Activated CD4-positive, alpha-beta memory T cell treated with anti-CD3 and anti-CD28 coated beads, Interleukin-2, amount 10 ng/mL, durations not matched to agents 7 days and 5 days (primary cell): ENCODE data around the gene SP1. TPM values are rescaled to one million over a fixed set of nuclear protein-coding genes. Genes with fewer than 3 reads are reported as not detected.
A peak's percentile ranks its signal among the peaks of the same experiment; 100 is the strongest.
"Not testable (repeated sequence)": the region's sequence is repeated elsewhere in the genome, so short reads cannot be mapped to it uniquely, and the experiment has no call there.

Source experiments
- CTCF ChIA-PET: fragments of 350-600 bp; sonication (Branson Sonifier 250); formaldehyde crosslinking; loops from one replicate; lab custom pipeline; 2021; ENCODE audit warnings: antibody characterized with exemption, inconsistent platforms; lab: Charles Lee
- POLR2A ChIA-PET: fragments of 350-600 bp; sonication (Branson Sonifier 250); formaldehyde crosslinking; loops from one replicate; lab custom pipeline; 2021; ENCODE audit warnings: antibody characterized with exemption; lab: Charles Lee
- DNase-seq: peaks from one replicate; pipeline ENCODE4 v3.0.0-alpha.2; 2020
- H3K27ac Mint-ChIP-seq: one replicate; pipeline ENCODE4 v1.8.0; 2021; ENCODE audit warnings: mild to moderate bottlenecking, mixed read lengths
- H3K27me3 Mint-ChIP-seq: one replicate; pipeline ENCODE4 v1.8.0; 2021; ENCODE audit warnings: mixed read lengths
- H3K36me3 Mint-ChIP-seq: one replicate; pipeline ENCODE4 v1.8.0; 2021; ENCODE audit warnings: low read depth, mixed read lengths
- H3K4me1 Mint-ChIP-seq: one replicate; pipeline ENCODE4 v1.8.0; 2021; ENCODE audit warnings: mixed read lengths
- H3K4me3 Mint-ChIP-seq: one replicate; pipeline ENCODE4 v1.8.0; 2021; ENCODE audit warnings: mild to moderate bottlenecking, mixed read lengths
- H3K9me3 Mint-ChIP-seq: one replicate; pipeline ENCODE4 v1.8.0; 2021; ENCODE audit warnings: mixed read lengths
- total RNA-seq, 2 experiments: library from RNA; stranded (reverse); gene quantifications; one replicate each; pipeline ENCODE4 v1.2.3, GENCODE V29; 2021

Gene SP1
- 10 to 100 TPM; 77.1 to 85.6 TPM for total RNA-seq

- no peaks in the 10 kb centered on the region for H3K9me3 Mint-ChIP-seq
- H3K4me1 Mint-ChIP-seq, result peaks cover 41% of the 10 kb centered on the region
- H3K27me3 Mint-ChIP-seq, result no peaks in the 10 kb centered on the region
- H3K36me3 Mint-ChIP-seq, result peaks cover 34% of the 10 kb centered on the region
- ChIA-PET POLR2A (interaction anchor here (0.7 to 2.4 kb wide), 23 partner anchors 14 to 374 kb away, joined by 3 to 25 read pairs (median 8); partner anchors contain the start of genes AAAS, CSAD, EIF4B and PFDN5), CTCF (interaction anchor here (0.8 to 3.3 kb wide), 15 partner anchors 28 to 295 kb away, joined by 3 to 61 read pairs (median 8); partner anchors contain the start of genes AAAS, ATP5MC2, MAP3K12 and TARBP2)
- H3K27ac Mint-ChIP-seq, result peak within 1 kb of the TSS; percentile 86
- DNase-seq, result peak; percentile 92
- peak within 1 kb of the TSS; percentile 88 for H3K4me3 Mint-ChIP-seq
These were observed at the start of gene SP1 for GRCh38 chr12:53380104-53380793. SP1 (plus strand) TSS chr12:53380176; CDS start chr12:53380292, 116 bp downstream.

- Mint-ChIP-seq H3K9me3 (no peaks in the 10 kb centered on the region), H3K27ac (no peak overlapping the region), H3K4me1 (peaks cover 8% of the 10 kb centered on the region), H3K27me3 (peaks cover 47% of the 10 kb centered on the region), H3K4me3 (no peak overlapping the region), H3K36me3 (no peaks in the 10 kb centered on the region)
- no peak for DNase-seq
- ChIA-PET CTCF (interaction anchor here (1.4 to 7.7 kb wide), 4 partner anchors 9 to 21 kb away, joined by 5 to 110 read pairs (median 10); partner anchors contain the start of gene AAAS), POLR2A (interaction anchor here (1.0 to 1.8 kb wide), 3 partner anchors 9 to 61 kb away, joined by 3 to 5 read pairs (median 4); partner anchors contain the start of genes AAAS and SP1)
These were observed 49.3 kb upstream of the SP1 start for GRCh38 chr12:53330671-53331070.

- ChIA-PET POLR2A (interaction anchor here (1.3 to 1.6 kb wide), 2 partner anchors 9 to 13 kb away, joined by 4 read pairs; no protein-coding TSS in a partner anchor), CTCF (interaction anchor here (1.0 to 2.0 kb wide), 2 partner anchors 13 to 119 kb away, joined by 3 to 7 read pairs; no protein-coding TSS in a partner anchor)
- H3K27ac Mint-ChIP-seq, H3K36me3 Mint-ChIP-seq, H3K4me3 Mint-ChIP-seq, H3K4me1 Mint-ChIP-seq, DNase-seq, H3K9me3 Mint-ChIP-seq: not testable (repeated sequence)
- H3K27me3 Mint-ChIP-seq, result peaks cover 58% of the 10 kb centered on the region
These were observed 47.6 kb upstream of the SP1 start for GRCh38 chr12:53332339-53332738.

- no peak for DNase-seq
- CTCF ChIA-PET, result interaction anchor here (0.9 to 2.0 kb wide), 4 partner anchors 11 to 119 kb away, joined by 3 to 7 read pairs (median 5); partner anchors contain the start of gene AAAS
- Mint-ChIP-seq H3K27me3 (peaks cover 58% of the 10 kb centered on the region), H3K4me1 (peaks cover 7% of the 10 kb centered on the region), H3K27ac (no peak overlapping the region), H3K36me3 (no peaks in the 10 kb centered on the region), H3K9me3 (no peaks in the 10 kb centered on the region), H3K4me3 (no peak overlapping the region)
- POLR2A ChIA-PET, result interaction anchor here (1.2 to 1.6 kb wide), 3 partner anchors 8 to 12 kb away, joined by 4 to 9 read pairs (median 4); no protein-coding TSS in a partner anchor
These were observed 47.2 kb upstream of the SP1 start for GRCh38 chr12:53332744-53333143.

GRCh38 chr12:53333289-53333688, 46.7 kb upstream of the SP1 start:
- no peaks in the 10 kb centered on the region for H3K9me3 Mint-ChIP-seq
- H3K4me1 Mint-ChIP-seq, result peaks cover 10% of the 10 kb centered on the region
- no peak overlapping the region for H3K4me3 Mint-ChIP-seq
- no peaks in the 10 kb centered on the region for H3K36me3 Mint-ChIP-seq
- ChIA-PET POLR2A (interaction anchor here (1.2 kb wide), 1 partner anchor 8 kb away, joined by 9 read pairs; no protein-coding TSS in a partner anchor), CTCF (interaction anchor here (0.9 to 1.1 kb wide), 2 partner anchors 12 to 19 kb away, joined by 3 to 7 read pairs; partner anchors contain the start of gene AAAS)
- no peak overlapping the region for H3K27ac Mint-ChIP-seq
- no peak for DNase-seq
- peaks cover 61% of the 10 kb centered on the region for H3K27me3 Mint-ChIP-seq

- no peak for DNase-seq
- no peak overlapping the region for H3K4me3 Mint-ChIP-seq
- H3K36me3 Mint-ChIP-seq, result no peaks in the 10 kb centered on the region
- ChIA-PET POLR2A (interaction anchor here (1.2 kb wide), 1 partner anchor 9 kb away, joined by 9 read pairs; no protein-coding TSS in a partner anchor), CTCF (interaction anchor here (1.1 kb wide), 1 partner anchor 12 kb away, joined by 7 read pairs; the partner anchor contains the start of gene AAAS)
- peaks cover 12% of the 10 kb centered on the region for H3K4me1 Mint-ChIP-seq
- H3K9me3 Mint-ChIP-seq, result no peaks in the 10 kb centered on the region
- peaks cover 63% of the 10 kb centered on the region for H3K27me3 Mint-ChIP-seq
- no peak overlapping the region for H3K27ac Mint-ChIP-seq
These were observed 46.1 kb upstream of the SP1 start for GRCh38 chr12:53333845-53334244.

- no peaks in the 10 kb centered on the region for H3K36me3 Mint-ChIP-seq
- ChIA-PET CTCF (interaction anchor here (0.6 to 1.2 kb wide), 4 partner anchors 10 to 332 kb away, joined by 3 to 4 read pairs (median 3); no protein-coding TSS in a partner anchor), POLR2A (interaction anchor here (0.7 to 2.2 kb wide), 3 partner anchors 10 to 166 kb away, joined by 3 to 13 read pairs (median 3); partner anchors contain the start of gene TARBP2)
- DNase-seq, result no peak
- peaks cover 12% of the 10 kb centered on the region for H3K4me1 Mint-ChIP-seq
- no peak overlapping the region for H3K4me3 Mint-ChIP-seq
- peaks cover 59% of the 10 kb centered on the region for H3K27me3 Mint-ChIP-seq
- no peak overlapping the region for H3K27ac Mint-ChIP-seq
- H3K9me3 Mint-ChIP-seq, result no peaks in the 10 kb centered on the region
These were observed 45.2 kb upstream of the SP1 start for GRCh38 chr12:53334822-53335221.

GRCh38 chr12:53336181-53336681, 43.7 kb upstream of the SP1 start, which contains the start of gene SP7:
SP7 (minus strand) TSS chr12:53336354; CDS start chr12:53335646, 708 bp downstream.
- no peak for DNase-seq
- Mint-ChIP-seq H3K9me3 (no peaks in the 10 kb centered on the region), H3K27me3 (peaks cover 65% of the 10 kb centered on the region), H3K4me3 (no peak within 1 kb of the TSS), H3K36me3 (no peaks in the 10 kb centered on the region), H3K27ac (no peak within 1 kb of the TSS), H3K4me1 (peaks cover 13% of the 10 kb centered on the region)
- POLR2A ChIA-PET, result interaction anchor here (1.4 to 2.2 kb wide), 2 partner anchors 11 to 165 kb away, joined by 3 to 13 read pairs; partner anchors contain the start of gene TARBP2
- CTCF ChIA-PET, result interaction anchor here (0.8 to 0.9 kb wide), 3 partner anchors 9 to 177 kb away, joined by 3 read pairs; no protein-coding TSS in a partner anchor

- H3K4me1 Mint-ChIP-seq, result peaks cover 11% of the 10 kb centered on the region
- CTCF ChIA-PET, result no interaction called here
- no peaks in the 10 kb centered on the region for H3K36me3 Mint-ChIP-seq
- peaks cover 63% of the 10 kb centered on the region for H3K27me3 Mint-ChIP-seq
- POLR2A ChIA-PET, result interaction anchor here (2.3 kb wide), 1 partner anchor 13 kb away, joined by 8 read pairs; no protein-coding TSS in a partner anchor
- DNase-seq, result no peak
- H3K27ac Mint-ChIP-seq, result no peak overlapping the region
- H3K4me3 Mint-ChIP-seq, result no peak overlapping the region
- H3K9me3 Mint-ChIP-seq, result no peaks in the 10 kb centered on the region
These were observed 42.0 kb upstream of the SP1 start for GRCh38 chr12:53338017-53338416.

GRCh38 chr12:53338916-53339315, 41.1 kb upstream of the SP1 start:
- H3K27me3 Mint-ChIP-seq, result peaks cover 57% of the 10 kb centered on the region

GRCh38 chr12:53340398-53340797, 39.6 kb upstream of the SP1 start:
- H3K4me3 Mint-ChIP-seq, result no peak overlapping the region
- POLR2A ChIA-PET, result interaction anchor here (0.8 to 1.1 kb wide), 3 partner anchors 16 to 261 kb away, joined by 3 to 5 read pairs (median 5); partner anchors contain the start of gene PFDN5
- H3K4me1 Mint-ChIP-seq, result peaks cover 26% of the 10 kb centered on the region
- H3K27me3 Mint-ChIP-seq, result peaks cover 45% of the 10 kb centered on the region
- CTCF ChIA-PET, result interaction anchor here (0.9 kb wide), 1 partner anchor 12 kb away, joined by 4 read pairs; no protein-coding TSS in a partner anchor
- no peaks in the 10 kb centered on the region for H3K9me3 Mint-ChIP-seq
- no peak for DNase-seq
- H3K36me3 Mint-ChIP-seq, result no peaks in the 10 kb centered on the region
- H3K27ac Mint-ChIP-seq, result no peak overlapping the region

More at GRCh38 chr12:53338916-53339315, 41.1 kb upstream of the SP1 start:
- no peak for DNase-seq
- no peak overlapping the region for H3K27ac Mint-ChIP-seq
- POLR2A ChIA-PET, result interaction anchor here (2.3 kb wide), 1 partner anchor 14 kb away, joined by 8 read pairs; no protein-coding TSS in a partner anchor
- CTCF ChIA-PET, result no interaction called here
- H3K36me3 Mint-ChIP-seq, result no peaks in the 10 kb centered on the region
- peaks cover 14% of the 10 kb centered on the region for H3K4me1 Mint-ChIP-seq
- no peak overlapping the region for H3K4me3 Mint-ChIP-seq
- no peaks in the 10 kb centered on the region for H3K9me3 Mint-ChIP-seq

- Mint-ChIP-seq H3K27me3 (peaks cover 20% of the 10 kb centered on the region), H3K36me3 (no peaks in the 10 kb centered on the region), H3K4me3 (peak overlapping the region; percentile 3), H3K4me1 (peaks cover 18% of the 10 kb centered on the region), H3K9me3 (no peaks in the 10 kb centered on the region), H3K27ac (no peak overlapping the region)
- DNase-seq, result no peak
- ChIA-PET POLR2A (interaction anchor here (2.4 to 2.5 kb wide), 2 partner anchors 19 to 36 kb away, joined by 25 to 30 read pairs; partner anchors contain the start of gene SP1), CTCF (interaction anchor here (0.7 to 6.2 kb wide), 4 partner anchors 9 to 184 kb away, joined by 3 to 110 read pairs (median 12); no protein-coding TSS in a partner anchor)
These were observed 36.5 kb upstream of the SP1 start for GRCh38 chr12:53343449-53343848.
